IMR-90 (cell line): ENCODE data around the gene TATDN2. TPM values are rescaled to one million over a fixed set of nuclear protein-coding genes. Genes with fewer than 3 reads are reported as not detected.

Source experiments
- ATAC-seq: fragments of 200-7000 bp; cut with Tn5 transposase; 2 replicates; pipeline ENCODE4 v1.9.1; 2020; ENCODE audit warnings: low read depth, mild to moderate bottlenecking, moderate library complexity
- BruUV-seq: library from RNA; stranded (reverse); fragments of 400-500 nt; replicated peaks from 2 replicates; lab custom pipeline; 2021; lab: Mats Ljungman, UMichigan
- CTCF ChIA-PET: fragments of 300-600 bp; formaldehyde crosslinking; extraction: SDS; loops from one replicate; lab custom pipeline; 2021; ENCODE audit warnings: antibody characterized with exemption; lab: Yijun Ruan, JAX
- POLR2A ChIA-PET: fragments of 300-600 bp; sonication (Branson Sonifier 250); formaldehyde crosslinking; loops from one replicate; lab custom pipeline; 2022; ENCODE audit warnings: antibody characterized with exemption; ENCODE audit not compliant: unreplicated experiment; lab: Charles Lee
- DNase-seq: peaks from one replicate; pipeline ENCODE4 v3.0.0; 2013
- H2AFZ ChIP-seq: replicated peaks from 2 replicates; pipeline ENCODE3; 2013; ENCODE audit warnings: low read length, mild to moderate bottlenecking; ENCODE audit not compliant: poor library complexity
- H2AK5ac ChIP-seq: 2 replicates; pipeline ENCODE4 v1.6.1; 2013; ENCODE audit warnings: low read depth, low read length, inconsistent platforms
- H2AK9ac ChIP-seq: replicated peaks from 2 replicates; pipeline ENCODE3; 2013; ENCODE audit warnings: mild to moderate bottlenecking, low read depth, low read length, moderate library complexity; ENCODE audit not compliant: poor library complexity
- H2BK120ac ChIP-seq: 2 replicates; pipeline ENCODE4 v1.6.1; 2013; ENCODE audit warnings: low read depth, low read length, inconsistent platforms
- H2BK15ac ChIP-seq: 3 replicates; pipeline ENCODE4 v1.6.1; 2013; ENCODE audit warnings: low read depth, low read length, inconsistent platforms
- H2BK20ac ChIP-seq: 2 replicates; pipeline ENCODE4 v1.6.1; 2013; ENCODE audit warnings: low read depth, mild to moderate bottlenecking, inconsistent platforms, low read length, moderate library complexity
- H2BK5ac ChIP-seq: 2 replicates; pipeline ENCODE4 v1.6.1; 2013; ENCODE audit warnings: mild to moderate bottlenecking, low read depth, low read length, inconsistent platforms; ENCODE audit not compliant: poor library complexity, severe bottlenecking
- H3K14ac ChIP-seq: replicated peaks from 2 replicates; pipeline ENCODE4 v1.6.1; 2013; ENCODE audit warnings: low read depth, low read length, inconsistent platforms
- H3K18ac ChIP-seq: 2 replicates; pipeline ENCODE4 v1.6.1; 2013; ENCODE audit warnings: low read depth, low read length, control low read depth
- H3K23ac ChIP-seq: 2 replicates; pipeline ENCODE4 v1.6.1; 2013; ENCODE audit warnings: low read depth, low read length, inconsistent platforms
- H3K27ac ChIP-seq: 2 replicates; pipeline ENCODE4 v1.5.1; 2013; ENCODE audit warnings: mild to moderate bottlenecking, control low read depth, low read length; ENCODE audit not compliant: insufficient read depth
- H3K27me3 ChIP-seq: 2 replicates; pipeline ENCODE4 v1.6.1; 2013; ENCODE audit warnings: low read length; ENCODE audit not compliant: control insufficient read depth, insufficient read depth
- H3K36me3 ChIP-seq: 2 replicates; pipeline ENCODE4 v1.6.1; 2013; ENCODE audit warnings: low read length, mixed read lengths; ENCODE audit not compliant: control insufficient read depth, insufficient read depth
- H3K4ac ChIP-seq: 2 replicates; pipeline ENCODE4 v1.6.1; 2013; ENCODE audit warnings: low read depth, low read length, inconsistent platforms
- H3K4me1 ChIP-seq: 2 replicates; pipeline ENCODE4 v1.6.1; 2013; ENCODE audit warnings: low read length, mixed read lengths; ENCODE audit not compliant: control insufficient read depth, insufficient read depth
- H3K4me2 ChIP-seq: 2 replicates; pipeline ENCODE4 v1.6.1; 2013; ENCODE audit warnings: low read depth, mild to moderate bottlenecking, control low read depth, low read length, moderate library complexity
- H3K4me3 ChIP-seq: 2 replicates; pipeline ENCODE4 v1.5.1; 2013; ENCODE audit warnings: low read depth, mild to moderate bottlenecking, control low read depth, low read length, moderate library complexity; ENCODE audit not compliant: insufficient read depth
- H3K56ac ChIP-seq: 2 replicates; pipeline ENCODE4 v1.6.1; 2013; ENCODE audit warnings: low read length, inconsistent platforms; ENCODE audit not compliant: insufficient read depth; ENCODE audit errors: extremely low read depth
- H3K79me1 ChIP-seq, 2 experiments: 2 replicates each; pipeline ENCODE4 v1.6.1; 2013; ENCODE audit warnings: low read length in 2 of 2, inconsistent platforms in 1 of 2, low read depth in 1 of 2
- H3K9ac ChIP-seq: 2 replicates; pipeline ENCODE4 v1.6.1; 2013; ENCODE audit warnings: low read depth, low read length, control low read depth
- H3K9me1 ChIP-seq: 2 replicates; pipeline ENCODE4 v1.6.1; 2013; ENCODE audit warnings: low read length, inconsistent platforms; ENCODE audit not compliant: insufficient read depth
- H3K9me3 ChIP-seq: 2 replicates; pipeline ENCODE4 v1.6.1; 2013; ENCODE audit warnings: low read length; ENCODE audit not compliant: control insufficient read depth, insufficient read depth
- H4K20me1 ChIP-seq: 2 replicates; pipeline ENCODE4 v1.6.1; 2013; ENCODE audit warnings: low read length, inconsistent platforms; ENCODE audit not compliant: insufficient read depth
- H4K5ac ChIP-seq: 2 replicates; pipeline ENCODE4 v1.6.1; 2013; ENCODE audit warnings: mild to moderate bottlenecking, low read depth, low read length, control low read depth
- H4K8ac ChIP-seq, 2 experiments: 2 replicates each; pipeline ENCODE4 v1.6.1; 2013; ENCODE audit warnings: low read depth in 2 of 2, low read length in 2 of 2, control low read depth in 1 of 2, inconsistent platforms in 1 of 2
- H4K91ac ChIP-seq: 2 replicates; pipeline ENCODE4 v1.6.1; 2013; ENCODE audit warnings: low read depth, low read length, inconsistent platforms; ENCODE audit not compliant: insufficient read depth
- BHLHE40 ChIP-seq: fragments of 150-350 bp; IDR thresholded peaks from 2 replicates; pipeline ENCODE4 v1.6.1; 2016; ENCODE audit warnings: mild to moderate bottlenecking, low read depth, low read length
- CEBPB ChIP-seq: IDR thresholded peaks from 2 replicates; pipeline ENCODE4 v1.6.1; 2012; ENCODE audit warnings: low read depth, low read length, improper control_type of control experiment
- CTCF ChIP-seq: conservative IDR thresholded peaks from 2 replicates; pipeline ENCODE4 v1.5.1; 2012; ENCODE audit warnings: mild to moderate bottlenecking, low read depth, low read length, improper control_type of control experiment
- ELK1 ChIP-seq: fragments of 150-350 bp; IDR thresholded peaks from 2 replicates; pipeline ENCODE4 v1.6.1; 2016; ENCODE audit warnings: low read depth, mild to moderate bottlenecking, low read length, moderate library complexity, borderline replicate concordance
- FOS ChIP-seq: fragments of 150-350 bp; IDR thresholded peaks from 2 replicates; pipeline ENCODE4 v1.6.1; 2016; ENCODE audit warnings: low read depth, low read length
- MAZ ChIP-seq: IDR thresholded peaks from 2 replicates; pipeline ENCODE4 v1.6.1; 2012; ENCODE audit warnings: low read depth, mild to moderate bottlenecking, low read length, improper control_type of control experiment, moderate library complexity, borderline replicate concordance
- MXI1 ChIP-seq: IDR thresholded peaks from 2 replicates; pipeline ENCODE4 v1.6.1; 2012; ENCODE audit warnings: low read depth, mild to moderate bottlenecking, low read length, moderate library complexity, borderline replicate concordance
- RCOR1 ChIP-seq: IDR thresholded peaks from 2 replicates; pipeline ENCODE4 v1.6.1; 2012; ENCODE audit warnings: mild to moderate bottlenecking, low read length, improper control_type of control experiment; ENCODE audit not compliant: insufficient replicate concordance
- WGBS, 2 experiments: methylation state at CpG; one replicate each; pipeline versions ENCODE4 v1.1.5 to v1.1.7; 2013; ENCODE audit warnings: missing lambda C conversion rate in 2 of 2; ENCODE audit not compliant: insufficient read length in 1 of 2; ENCODE audit errors: extremely low coverage in 2 of 2; 5-methylcytosine and 5-hydroxymethylcytosine counted together
- dilution Hi-C: fragments of 300-500 bp; cut with HindIII; formaldehyde crosslinking; loops from one replicate; pipeline ENCODE4 v1.14.3; 2018; ENCODE audit warnings: low sequenced_read_pairs; ENCODE audit not compliant: unreplicated experiment
- in situ Hi-C: fragments of 300-500 bp; cut with MboI; formaldehyde crosslinking; loops from 3 replicates; pipeline ENCODE4 v1.14.3; 2019; ENCODE audit warnings: low sequenced_read_pairs, inconsistent platforms, mixed read lengths
- intact Hi-C: fragments of 100-400 bp; cut with micrococcal nuclease; formaldehyde crosslinking; loops from 2 replicates; pipeline ENCODE4 v1.10.0; 2022
- polyA plus RNA-seq, 3 experiments: library from polyadenylated mRNA; depleted of rRNA; stranded (reverse); fragments of >200 nt; gene quantifications; 2 replicates each; pipeline ENCODE4 v1.2.3, GENCODE V29; 2012; ENCODE audit warnings: low replicate concordance in 1 of 3
- total RNA-seq: library from RNA; depleted of rRNA; stranded (reverse); fragments of >200 nt; gene quantifications from 2 replicates; pipeline ENCODE4 v1.2.3, GENCODE V29; 2012

The TATDN2 gene
- total and polyA plus RNA-seq, 2 of the 4 experiments (the other 2 are of a cell fraction): 9.0 to 18.8 TPM

GRCh38 chr3:10294030-10294586 lies 45.8 kb downstream of the TATDN2 start:
- Histone ChIP-seq H4K5ac (no peak overlapping the region), H3K4me2 (no peak overlapping the region), H2AFZ (no peak overlapping the region), H2AK5ac (no peak overlapping the region), H3K79me1 (no peaks in the 10 kb centered on the region), H3K23ac (no peak overlapping the region), H3K27me3 (no peaks in the 10 kb centered on the region), H2BK15ac (no peak overlapping the region), H3K14ac (no peak overlapping the region), H3K9me1 (no peaks in the 10 kb centered on the region), H4K91ac (no peak overlapping the region), H3K4me1 (no peaks in the 10 kb centered on the region), H3K18ac (no peak overlapping the region), H2AK9ac (no peak overlapping the region), H3K4me3 (no peak overlapping the region), H3K9me3 (no peaks in the 10 kb centered on the region), H3K36me3 (peaks cover 15% of the 10 kb centered on the region), H3K56ac (no peak overlapping the region), H2BK120ac (no peak overlapping the region), H2BK20ac (no peak overlapping the region), H2BK5ac (no peak overlapping the region), H4K8ac (no peak overlapping the region), H3K27ac (no peak overlapping the region), H4K20me1 (no peaks in the 10 kb centered on the region), H3K9ac (no peak overlapping the region), H3K4ac (no peak overlapping the region)
- intact Hi-C loops: no loop called here
- ATAC-seq (no peak), DNase-seq (no peak)
- TF ChIP-seq BHLHE40: no peak
- TF ChIP-seq FOS: no peak
- TF ChIP-seq MXI1: no peak
- no peak for TF ChIP-seq RCOR1
- TF ChIP-seq MAZ: no peak
- no peak for TF ChIP-seq CEBPB
- TF ChIP-seq ELK1: no peak
- no peak for TF ChIP-seq CTCF
- ChIA-PET CTCF (no interaction called here), POLR2A (no interaction called here)
- 95% methylated on average over 7 of the region's 12 CpGs; no CpG with 5 or more reads in 1 of the 2 experiments for WGBS, 2 experiments
- in situ Hi-C loops: no loop called here
- no TSS peak for BruUV-seq
- dilution Hi-C loops: no loop called here
